ENCODE data around the gene CRYBA4. TPM values are rescaled to one million over a fixed set of nuclear protein-coding genes. Genes with fewer than 3 reads are reported as not detected.

The CRYBA4 gene
- total and polyA plus RNA-seq, 10 of the 15 experiments (the other 5 are each of a cell fraction or from before 2014, with no cell fraction given), result 0.12 to 0.17 TPM; not detected in 8

DNA sequence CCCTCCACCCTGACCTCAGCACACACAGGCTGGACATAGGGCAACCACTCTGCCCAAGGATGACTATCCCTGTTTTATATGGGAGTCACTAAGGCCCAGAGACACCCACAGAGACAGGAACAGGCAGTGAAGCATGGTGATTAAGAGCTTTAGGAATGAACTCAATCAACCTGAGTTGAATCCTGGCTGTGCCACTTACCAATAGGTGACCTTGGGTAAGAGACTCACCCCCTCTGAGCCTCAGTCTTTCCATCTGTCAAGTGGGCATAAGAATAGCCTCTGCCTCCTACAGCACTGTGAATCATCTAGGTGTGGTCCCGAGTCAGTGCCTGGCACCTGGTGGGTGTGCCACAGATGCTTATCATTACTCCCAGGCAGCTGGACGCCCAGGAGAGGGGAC is 10.8 kb upstream of the CRYBA4 start:
- RAD21 ChIA-PET (ENCODE audit: unreplicated experiment), result interaction anchor here (1.0 to 1.7 kb wide), 4 partner anchors 19 to 98 kb away, joined by 3 to 7 read pairs (median 4); no protein-coding TSS in a partner anchor
- ATAC-seq, result peak; percentile 51
- H3K9me3 ChIP-seq (replicated peaks; ENCODE audit: control insufficient read depth, insufficient read depth, low read length), result no peaks in the 10 kb centered on the region
- BruUV-seq (replicated peaks), result no TSS peak
- CTCF ChIA-PET, result interaction anchor here (0.6 to 1.5 kb wide), 7 partner anchors 8 to 63 kb away, joined by 3 to 5 read pairs (median 3); no protein-coding TSS in a partner anchor
- H3K27me3 ChIP-seq (replicated peaks in 1 of 2; ENCODE audit: control insufficient read depth in 2 of 2, insufficient read depth in 2 of 2, low read length in 1 of 2), result no peaks in the 10 kb centered on the region
- H2AFZ ChIP-seq (ENCODE audit: control insufficient read depth, low read depth, low read length), result no peak overlapping the region
- intact Hi-C loops (cut with micrococcal nuclease; ENCODE audit: unreplicated experiment), result loop anchor here (2.0 kb wide), 1 partner anchor 20 kb away; the partner anchor contains the start of gene TPST2
- peak overlapping the region; percentile 94 for H3K27ac ChIP-seq (ENCODE audit: control insufficient read depth, insufficient read depth)
- no peaks in the 10 kb centered on the region for H3K79me2 ChIP-seq (ENCODE audit: control insufficient read depth, insufficient read depth, low read length)
- no peak for DNase-seq (ENCODE audit: low read depth, low spot score)
- H3K36me3 ChIP-seq (ENCODE audit: control insufficient read depth in 2 of 2, insufficient read depth in 2 of 2, low read length in 1 of 2), result no peaks in the 10 kb centered on the region
- in situ Hi-C loops (cut with MboI), result no loop called here
- 14% methylated on average over 2 of the region's 2 CpGs for WGBS (ENCODE audit: insufficient coverage, insufficient replicate concordance, low lambda C conversion rate, missing lambda C conversion rate)
- TF ChIP-seq CEBPZ (IDR thresholded peaks at IDR 0.05; ENCODE audit: low read depth, low read length), result no peak
- TF ChIP-seq WRNIP1 (IDR thresholded peaks at IDR 0.05; ENCODE audit: borderline replicate concordance, low read depth, low read length), result no peak
- no peak for TF ChIP-seq CBFB (IDR thresholded peaks at IDR 0.05; ENCODE audit: low read depth)
- TF ChIP-seq ZNF274 (IDR thresholded peaks at IDR 0.05; ENCODE audit: insufficient read depth, insufficient read length), result no peak
- TF ChIP-seq RELA (IDR thresholded peaks at IDR 0.05; ENCODE audit: borderline replicate concordance, partially characterized antibody), result no peak
- no peak for TF ChIP-seq HDGF (IDR thresholded peaks at IDR 0.05)
- FAIRE-seq, result peak; percentile 38
- peak overlapping the region; percentile 36; the same call in 1 of the 2 replicates for H3K9ac ChIP-seq (ENCODE audit: control insufficient read depth, insufficient read depth, low read length)
- peak overlapping the region; percentile 98 for H3K4me2 ChIP-seq (ENCODE audit: control insufficient read depth, insufficient read depth)
- POLR2A ChIA-PET, result interaction anchor here (0.6 to 5.7 kb wide), 6 partner anchors 10 to 34 kb away, joined by 3 to 62 read pairs (median 4); partner anchors contain the start of gene TPST2
- H3K4me1 ChIP-seq (ENCODE audit: control insufficient read depth, insufficient read depth, low read length), result peaks cover 32% of the 10 kb centered on the region
- SMC1A ChIA-PET (ENCODE audit: uncharacterized antibody, unreplicated experiment), result interaction anchor here (0.7 to 2.6 kb wide), 8 partner anchors 14 to 180 kb away, joined by 3 to 20 read pairs (median 4); partner anchors contain the start of genes HPS4, SRRD and TPST2
- H3K4me3 ChIP-seq, result no peak overlapping the region
- H4K20me1 ChIP-seq (ENCODE audit: control insufficient read depth, insufficient read depth), result no peaks in the 10 kb centered on the region
